Common myeloid progenitor, CD34-positive (primary cell): ENCODE measurements around the gene SLIT1.

Experiments used
- CTCF ChIA-PET: fragments of 350-600 bp; sonication (Branson Sonifier 250); formaldehyde crosslinking; loops from one replicate; lab custom pipeline; 2021; ENCODE audit warnings: antibody characterized with exemption; lab: Charles Lee
- POLR2A ChIA-PET: fragments of 350-600 bp; sonication (Branson Sonifier 250); formaldehyde crosslinking; loops from one replicate; lab custom pipeline; 2021; ENCODE audit warnings: antibody characterized with exemption; lab: Charles Lee
- DNase-seq, 3 donors: peaks; one replicate each; pipeline versions ENCODE4 v3.0.0 to v3.0.0-alpha.2; 2013
- H3K27ac ChIP-seq, 2 experiments: 1 replicate in 1 of 2; 2 replicates in 1 of 2; pipeline ENCODE4 v1.7.0; 2013; ENCODE audit warnings: inconsistent platforms in 2 of 2, low read length in 2 of 2, mild to moderate bottlenecking in 2 of 2, low read depth in 1 of 2, moderate library complexity in 1 of 2; ENCODE audit not compliant: severe bottlenecking in 2 of 2, insufficient read depth in 1 of 2, poor library complexity in 1 of 2
- H3K27me3 ChIP-seq, 5 experiments: replicated peaks in 2 of 5; 1 replicate in 3 of 5; 2 replicates in 2 of 5; pipeline versions ENCODE4 v1.6.1 to v1.7.0; 2013; ENCODE audit warnings: low read length in 4 of 5, mild to moderate bottlenecking in 2 of 5, moderate library complexity in 2 of 5, inconsistent platforms in 1 of 5; ENCODE audit not compliant: insufficient read depth in 5 of 5, control insufficient read depth in 4 of 5
- H3K36me3 ChIP-seq, 4 experiments: 1 replicate in 2 of 4; 2 replicates in 2 of 4; pipeline versions ENCODE4 v1.6.1 to v1.7.0; 2013; ENCODE audit warnings: low read length in 3 of 4, control low read depth in 1 of 4, mild to moderate bottlenecking in 1 of 4; ENCODE audit not compliant: control insufficient read depth in 4 of 4, insufficient read depth in 4 of 4
- H3K4me1 ChIP-seq, 4 experiments: 1 replicate in 3 of 4; 2 replicates in 1 of 4; pipeline versions ENCODE4 v1.6.1 to v1.7.1; 2013; ENCODE audit warnings: low read length in 3 of 4, mild to moderate bottlenecking in 3 of 4, control low read depth in 1 of 4, inconsistent platforms in 1 of 4, moderate library complexity in 1 of 4; ENCODE audit not compliant: control insufficient read depth in 4 of 4, insufficient read depth in 4 of 4; ENCODE audit errors: control extremely low read depth in 1 of 4
- H3K4me3 ChIP-seq, 7 experiments: 1 replicate in 4 of 7; 2 replicates in 3 of 7; pipeline versions ENCODE4 v1.5.1 to v1.7.0; 2013; ENCODE audit warnings: mild to moderate bottlenecking in 7 of 7, low read length in 6 of 7, moderate library complexity in 6 of 7, inconsistent platforms in 2 of 7, low read depth in 2 of 7, control low read depth in 1 of 7; ENCODE audit not compliant: insufficient read depth in 4 of 7, control insufficient read depth in 1 of 7; ENCODE audit errors: extremely low read depth in 1 of 7
- H3K9me3 ChIP-seq, 5 experiments: 1 replicate in 4 of 5; 2 replicates in 1 of 5; pipeline versions ENCODE4 v1.6.1 to v1.7.1; 2013; ENCODE audit warnings: low read length in 4 of 5, mild to moderate bottlenecking in 2 of 5, inconsistent platforms in 1 of 5, low read depth in 1 of 5, moderate library complexity in 1 of 5; ENCODE audit not compliant: control insufficient read depth in 4 of 5, insufficient read depth in 2 of 5; ENCODE audit errors: control extremely low read depth in 1 of 5
- WGBS: methylation state at CpG from one replicate; pipeline ENCODE4 v1.1.5; 2013; ENCODE audit not compliant: insufficient coverage; 5-methylcytosine and 5-hydroxymethylcytosine counted together

The SLIT1 gene

GRCh38 chr10:97040706-97041105 lies 145.1 kb downstream of the SLIT1 start:
- peaks cover 0 to 9% (median 7%) of the 10 kb centered on the region in 4 experiments for H3K4me1 ChIP-seq
- POLR2A ChIA-PET: no interaction called here
- H3K9me3 ChIP-seq: no peaks in the 10 kb centered on the region
- no peak for DNase-seq
- WGBS: 90% methylated on average over 6 of the region's 8 CpGs
- no peak overlapping the region for H3K4me3 ChIP-seq
- H3K27ac ChIP-seq: no peak overlapping the region
- no peaks in the 10 kb centered on the region for H3K36me3 ChIP-seq
- CTCF ChIA-PET: interaction anchor here (7.4 kb wide), 1 partner anchor 14 kb away, joined by 78 read pairs; no protein-coding TSS in a partner anchor
- H3K27me3 ChIP-seq: peaks cover 0 to 1% (median 0%) of the 10 kb centered on the region in 5 experiments

GRCh38 chr10:97040248-97040584 lies 145.5 kb downstream of the SLIT1 start:
- Histone ChIP-seq H3K36me3 (no peaks in the 10 kb centered on the region), H3K4me3 (no peak overlapping the region), H3K27me3 (peaks cover 0 to 1% (median 0%) of the 10 kb centered on the region in 5 experiments), H3K9me3 (no peaks in the 10 kb centered on the region), H3K4me1 (peaks cover 0 to 9% (median 7%) of the 10 kb centered on the region in 4 experiments), H3K27ac (no peak overlapping the region)
- WGBS: 93% methylated on average over 6 of the region's 9 CpGs
- POLR2A ChIA-PET: no interaction called here
- CTCF ChIA-PET: interaction anchor here (7.4 kb wide), 1 partner anchor 14 kb away, joined by 78 read pairs; no protein-coding TSS in a partner anchor
- no peak for DNase-seq

- peaks cover 0 to 1% (median 0%) of the 10 kb centered on the region in 5 experiments for H3K27me3 ChIP-seq
- H3K4me1 ChIP-seq: peaks cover 0 to 9% (median 7%) of the 10 kb centered on the region in 4 experiments
- DNase-seq: no peak
- H3K4me3 ChIP-seq: no peak overlapping the region
- H3K36me3 ChIP-seq: no peaks in the 10 kb centered on the region
- ChIA-PET CTCF (interaction anchor here (3.7 to 7.4 kb wide), 2 partner anchors 13 to 18 kb away, joined by 22 to 78 read pairs; no protein-coding TSS in a partner anchor), POLR2A (no interaction called here)
- no peaks in the 10 kb centered on the region for H3K9me3 ChIP-seq
- 90% methylated on average over 13 of the region's 16 CpGs for WGBS
- H3K27ac ChIP-seq: no peak overlapping the region
These were observed 146.1 kb downstream of the SLIT1 start for GRCh38 chr10:97039538-97040247.

- 96% methylated on average over 5 of the region's 7 CpGs for WGBS
- Histone ChIP-seq H3K4me1 (peaks cover 0 to 9% (median 7%) of the 10 kb centered on the region in 4 experiments), H3K27ac (no peak overlapping the region), H3K27me3 (no peaks in the 10 kb centered on the region), H3K36me3 (no peaks in the 10 kb centered on the region), H3K9me3 (no peaks in the 10 kb centered on the region), H3K4me3 (no peak overlapping the region)
- DNase-seq: no peak
- ChIA-PET CTCF (interaction anchor here (1.6 to 7.4 kb wide), 7 partner anchors 11 to 398 kb away, joined by 5 to 78 read pairs (median 7); no protein-coding TSS in a partner anchor), POLR2A (no interaction called here)
These were observed 147.1 kb downstream of the SLIT1 start for GRCh38 chr10:97038688-97039087.

- 17% methylated on average over 26 of the region's 30 CpGs for WGBS
- H3K9me3 ChIP-seq: no peaks in the 10 kb centered on the region
- peak; percentile 79 to 86 (median 86) for DNase-seq
- H3K36me3 ChIP-seq: no peaks in the 10 kb centered on the region
- no peak overlapping the region for H3K27ac ChIP-seq
- POLR2A ChIA-PET: no interaction called here
- H3K4me3 ChIP-seq: peak overlapping the region in 6 of 7 experiments; percentile 43 to 82 (median 70)
- H3K27me3 ChIP-seq: no peaks in the 10 kb centered on the region
- peaks cover 0 to 9% (median 7%) of the 10 kb centered on the region in 4 experiments for H3K4me1 ChIP-seq
- CTCF ChIA-PET: interaction anchor here (0.6 to 7.4 kb wide), 25 partner anchors 8 to 397 kb away, joined by 3 to 78 read pairs (median 5); no protein-coding TSS in a partner anchor
These were observed 148.1 kb downstream of the SLIT1 start for GRCh38 chr10:97037365-97038361.

- Histone ChIP-seq H3K27ac (no peak overlapping the region), H3K27me3 (no peaks in the 10 kb centered on the region), H3K36me3 (no peaks in the 10 kb centered on the region), H3K4me1 (peaks cover 0 to 9% (median 7%) of the 10 kb centered on the region in 4 experiments), H3K4me3 (no peak overlapping the region), H3K9me3 (no peaks in the 10 kb centered on the region)
- no peak for DNase-seq
- ChIA-PET POLR2A (no interaction called here), CTCF (interaction anchor here (0.8 to 7.4 kb wide), 2 partner anchors 9 to 34 kb away, joined by 3 to 78 read pairs; no protein-coding TSS in a partner anchor)
- 99% methylated on average over 18 of the region's 18 CpGs for WGBS
These were observed 150.6 kb downstream of the SLIT1 start for GRCh38 chr10:97034958-97035769.
